Measurements from ENCODE around the gene DHRS4L2. TPM values are rescaled to one million over a fixed set of nuclear protein-coding genes. Genes with fewer than 3 reads are reported as not detected.
A peak's percentile ranks its signal among the peaks of the same experiment; 100 is the strongest.
"Not testable (repeated sequence)": the region's sequence is repeated elsewhere in the genome, so short reads cannot be mapped to it uniquely, and the experiment has no call there.

DHRS4L2 gene
- total RNA-seq, 1 donor: 8.3 TPM

DNA sequence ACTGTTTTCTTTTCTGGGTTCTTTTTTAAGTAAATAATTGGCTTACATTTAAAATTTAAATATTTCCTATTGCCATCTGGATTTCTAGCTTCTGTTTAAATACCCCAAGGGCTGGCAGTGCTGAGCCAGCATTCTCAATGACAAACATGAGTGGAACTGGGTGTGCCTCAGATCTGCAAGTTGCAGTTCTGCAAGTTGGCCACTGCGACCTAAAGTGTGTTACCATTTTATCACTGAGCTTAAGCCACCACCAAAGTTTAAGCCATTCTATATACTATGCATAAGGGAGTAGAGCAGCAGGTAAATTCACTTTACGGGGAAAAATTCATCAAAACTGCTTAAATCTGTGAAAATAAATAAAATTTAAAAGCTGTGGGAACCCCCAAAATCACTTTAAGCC lies 11.5 kb upstream of the DHRS4L2 start:
- DNase-seq (ENCODE audit: low read depth): peak; percentile 10
- H3K4me3 ChIP-seq (ENCODE audit: low read depth, low read length): not testable (repeated sequence)
- peak; percentile 31 for TF ChIP-seq CTCF (IDR thresholded peaks at IDR 0.05; ENCODE audit: insufficient read depth, low read length)

GRCh38 chr14:23981951-23982813 lies 6.5 kb upstream of the DHRS4L2 start:
- H3K4me3 ChIP-seq (ENCODE audit: low read depth, low read length); DNase-seq (ENCODE audit: low read depth): not testable (repeated sequence)

DNA sequence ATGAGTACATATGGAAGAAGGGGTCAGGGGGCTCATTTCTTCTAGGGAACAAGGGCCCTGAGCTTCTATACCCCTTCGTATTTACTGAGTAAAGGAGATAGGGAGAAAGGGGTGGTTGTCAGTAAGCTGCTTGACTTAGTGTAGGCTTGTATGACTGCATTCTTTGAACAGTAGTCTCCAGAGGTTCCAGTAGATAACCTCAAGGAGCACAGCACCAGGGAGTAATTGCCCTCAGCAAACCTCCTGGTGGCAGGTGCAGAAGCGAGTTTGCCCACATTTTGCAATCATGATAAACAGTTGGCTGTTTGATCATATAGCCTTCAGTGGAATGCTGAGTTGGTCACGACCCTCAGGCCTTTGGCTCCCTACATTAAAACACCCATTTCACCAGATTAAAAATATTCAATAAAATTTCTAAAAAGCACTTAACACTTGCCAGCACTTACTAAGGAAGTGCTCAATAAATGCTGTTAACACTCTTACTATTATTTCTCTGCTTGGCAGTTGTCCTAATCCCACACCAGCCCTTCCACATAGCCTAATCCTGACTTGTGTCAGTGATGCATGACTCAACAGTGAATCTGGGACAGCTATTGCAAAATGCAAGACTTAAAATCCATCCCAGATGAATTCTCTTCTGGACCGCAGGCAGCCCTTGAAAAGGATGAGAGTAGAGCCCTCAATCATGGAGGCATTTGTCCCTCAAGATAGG lies 3.7 kb upstream of the DHRS4L2 start:
- peak; percentile 97 for DNase-seq (ENCODE audit: low read depth)
- no peak overlapping the region for H3K4me3 ChIP-seq (ENCODE audit: low read depth, low read length)
- TF ChIP-seq CTCF (IDR thresholded peaks at IDR 0.05; ENCODE audit: insufficient read depth, low read length): peak; percentile 6

DNA sequence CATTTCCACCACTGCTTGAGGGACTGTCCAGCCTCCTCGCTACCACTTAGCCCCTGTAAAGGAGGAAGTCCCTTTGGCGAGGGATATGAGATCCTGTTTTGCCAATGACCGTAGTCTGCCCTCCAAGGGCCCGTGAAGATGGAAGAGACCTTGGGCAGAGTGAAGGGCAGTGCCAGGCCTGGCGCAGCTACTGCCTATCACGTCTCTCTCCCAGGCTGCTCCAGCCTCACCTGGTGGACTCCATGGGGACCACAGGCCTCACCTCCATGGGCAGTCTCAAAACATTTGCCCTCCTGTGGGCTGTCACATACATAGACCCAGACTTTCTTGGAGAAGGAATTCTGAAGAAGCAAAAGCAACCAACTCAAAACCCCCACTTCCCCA lies 514 bp upstream of the DHRS4L2 start:
- not testable (repeated sequence) for DNase-seq (ENCODE audit: low read depth); H3K4me3 ChIP-seq (ENCODE audit: low read depth, low read length)

DNA sequence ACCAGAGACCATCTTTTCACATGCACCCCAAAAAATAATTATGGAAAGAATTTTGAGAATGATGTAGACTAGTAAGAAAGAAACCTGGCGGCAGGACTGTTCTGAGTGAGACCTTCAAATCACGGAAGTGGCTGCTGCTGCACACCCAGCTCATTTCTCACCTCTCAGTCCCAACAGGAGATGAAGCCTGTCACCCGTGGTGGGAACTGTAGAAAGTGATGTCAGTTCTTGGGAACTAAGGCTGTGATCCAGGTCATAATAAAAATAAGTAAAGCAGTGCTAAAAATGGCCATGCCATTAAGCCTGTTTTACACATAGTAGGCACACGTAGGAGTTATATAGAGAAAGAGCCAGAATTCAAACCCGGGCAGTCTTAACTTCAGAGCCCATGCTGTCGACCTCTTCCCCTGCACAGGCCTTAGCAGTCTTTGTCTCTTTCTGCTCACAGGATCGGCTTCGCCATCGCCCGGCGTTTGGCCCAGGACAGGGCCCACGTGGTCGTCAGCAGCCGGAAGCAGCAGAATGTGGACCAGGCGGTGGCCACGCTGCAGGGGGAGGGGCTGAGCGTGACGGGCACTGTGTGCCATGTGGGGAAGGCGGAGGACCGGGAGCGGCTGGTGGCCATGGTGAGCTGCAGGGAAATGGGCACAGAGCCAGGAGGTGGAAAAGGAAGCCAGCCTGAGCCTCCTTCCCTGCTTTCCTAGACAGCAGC lies 1.2 kb downstream of the DHRS4L2 start:
- DNase-seq (ENCODE audit: low read depth): not testable (repeated sequence)

DNA sequence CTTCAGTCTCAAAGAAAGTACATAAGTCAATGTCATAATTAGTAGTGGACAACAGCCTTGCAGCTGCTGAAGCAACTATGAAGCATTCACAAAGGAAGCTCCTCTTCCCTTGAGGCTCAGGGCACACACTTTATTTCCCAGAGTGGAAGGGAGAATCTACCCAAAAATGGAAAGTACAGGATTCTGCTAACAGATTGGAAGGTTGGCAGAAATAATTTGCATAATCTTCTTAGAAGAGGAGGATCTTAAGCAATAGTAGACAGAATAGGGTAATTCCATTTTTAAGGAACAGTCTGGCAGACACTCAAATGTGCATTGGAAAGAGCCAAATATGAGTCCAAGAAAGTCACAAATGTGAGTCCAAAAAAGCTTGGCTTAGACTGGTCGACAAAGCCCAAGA lies 2.2 kb downstream of the DHRS4L2 start:
- H3K4me3 ChIP-seq (ENCODE audit: low read depth, low read length); DNase-seq (ENCODE audit: low read depth): not testable (repeated sequence)

More for the DNA sequence above, 1.2 kb downstream of the DHRS4L2 start:
- not testable (repeated sequence) for H3K4me3 ChIP-seq (ENCODE audit: low read depth, low read length)

DNA sequence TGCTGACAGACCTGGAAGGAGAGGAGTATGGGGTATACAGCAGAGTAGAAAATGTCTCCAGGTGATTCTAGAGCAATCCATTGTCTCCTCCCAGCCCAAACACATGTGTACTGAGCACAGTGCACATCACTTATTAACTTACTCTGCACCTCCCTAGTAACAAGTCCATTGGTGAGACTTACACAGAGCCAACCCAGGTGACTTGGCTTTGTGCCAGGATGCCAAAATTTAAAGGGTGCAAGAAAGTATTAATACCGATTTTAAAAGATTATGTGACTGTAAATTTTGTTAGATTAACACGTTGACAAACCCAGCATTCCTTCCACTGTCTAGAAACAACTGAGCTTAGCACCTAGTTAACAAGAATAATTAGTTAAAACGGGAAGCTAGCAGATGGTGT lies 4.3 kb downstream of the DHRS4L2 start:
- not testable (repeated sequence) for DNase-seq (ENCODE audit: low read depth); H3K4me3 ChIP-seq (ENCODE audit: low read depth, low read length)

DNA sequence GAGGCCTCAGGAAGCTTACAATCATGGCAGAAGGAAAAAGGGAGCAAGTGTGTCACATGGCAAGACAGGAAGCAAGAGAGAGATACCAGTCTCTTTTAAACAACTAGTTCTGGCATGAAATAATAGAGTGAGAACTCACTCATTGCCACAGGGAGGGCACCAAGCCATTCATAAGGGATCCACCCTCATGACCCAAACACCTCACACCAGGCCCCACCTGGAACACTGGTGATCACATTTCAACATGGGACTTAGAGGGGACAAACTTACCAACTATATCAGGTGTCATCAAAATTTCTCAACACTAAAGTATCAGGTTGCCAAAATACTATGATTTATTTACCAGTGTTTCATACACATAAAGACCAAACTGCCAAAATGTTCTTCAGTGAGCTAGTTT lies 7.3 kb downstream of the DHRS4L2 start:
- not testable (repeated sequence) for DNase-seq (ENCODE audit: low read depth); H3K4me3 ChIP-seq (ENCODE audit: low read depth, low read length)

DNA sequence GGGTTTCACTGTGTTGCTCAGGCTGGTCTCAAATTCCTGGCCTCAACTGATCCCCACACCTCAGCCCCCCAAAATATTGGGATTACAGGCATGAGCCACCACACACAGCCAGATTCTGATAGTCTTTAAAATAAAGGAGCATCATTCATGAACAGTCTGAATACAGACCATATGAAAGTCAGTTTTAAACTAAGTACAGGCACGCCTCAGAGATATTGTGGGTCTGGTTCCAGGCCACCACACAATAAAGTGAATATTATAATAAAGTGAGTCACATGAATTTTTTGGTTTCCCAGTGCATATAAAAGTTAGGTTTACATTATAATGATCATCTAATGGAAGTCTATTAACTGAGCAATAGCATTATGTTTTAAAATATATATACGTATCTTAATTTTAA lies 8.1 kb downstream of the DHRS4L2 start:
- not testable (repeated sequence) for DNase-seq (ENCODE audit: low read depth)

DNA sequence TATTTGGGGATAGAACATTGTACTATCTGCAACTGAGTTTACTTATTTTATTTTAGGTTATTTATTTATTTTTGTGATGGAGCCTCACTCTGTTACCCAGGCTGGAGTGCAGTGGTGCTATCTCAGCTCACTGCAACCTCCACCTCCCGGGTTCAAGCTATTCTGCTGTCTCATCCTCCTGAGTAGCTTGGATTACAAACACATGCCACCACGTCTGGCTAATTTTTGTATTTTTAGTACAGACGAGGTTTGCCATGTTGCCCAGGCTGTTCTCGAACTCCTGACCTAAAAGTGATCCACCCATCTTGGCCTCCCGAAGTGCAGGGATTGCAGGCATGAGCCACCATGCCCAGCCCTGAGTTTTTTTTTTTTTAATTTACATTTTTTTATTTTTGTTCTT lies 10.9 kb downstream of the DHRS4L2 start:
- not testable (repeated sequence) for H3K4me3 ChIP-seq (ENCODE audit: low read depth, low read length); DNase-seq (ENCODE audit: low read depth)

More for the DNA sequence above, 8.1 kb downstream of the DHRS4L2 start:
- not testable (repeated sequence) for H3K4me3 ChIP-seq (ENCODE audit: low read depth, low read length)

GRCh38 chr14:24001078-24001477 lies 12.3 kb downstream of the DHRS4L2 start:
- not testable (repeated sequence) for DNase-seq (ENCODE audit: low read depth); H3K4me3 ChIP-seq (ENCODE audit: low read depth, low read length)

DNA sequence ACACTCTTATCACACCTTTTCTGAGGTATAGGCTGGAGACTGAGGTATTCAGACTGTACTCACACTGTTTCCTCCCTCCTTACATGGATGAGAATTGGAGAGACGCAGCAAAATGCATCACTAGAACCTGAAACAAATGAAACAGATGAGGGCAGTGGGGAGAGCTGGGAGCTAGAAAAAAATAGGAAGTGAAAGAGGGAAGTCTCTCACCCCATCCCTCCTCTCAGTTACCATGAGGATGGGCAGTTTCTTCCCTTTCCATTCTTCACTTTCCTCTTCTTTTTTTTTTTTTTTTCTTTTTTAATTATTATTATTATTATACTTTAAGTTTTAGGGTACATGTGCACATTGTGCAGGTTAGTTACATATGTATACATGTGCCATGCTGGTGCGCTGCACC lies 12.9 kb downstream of the DHRS4L2 start:
- DNase-seq (ENCODE audit: low read depth); H3K4me3 ChIP-seq (ENCODE audit: low read depth, low read length): not testable (repeated sequence)

DNA sequence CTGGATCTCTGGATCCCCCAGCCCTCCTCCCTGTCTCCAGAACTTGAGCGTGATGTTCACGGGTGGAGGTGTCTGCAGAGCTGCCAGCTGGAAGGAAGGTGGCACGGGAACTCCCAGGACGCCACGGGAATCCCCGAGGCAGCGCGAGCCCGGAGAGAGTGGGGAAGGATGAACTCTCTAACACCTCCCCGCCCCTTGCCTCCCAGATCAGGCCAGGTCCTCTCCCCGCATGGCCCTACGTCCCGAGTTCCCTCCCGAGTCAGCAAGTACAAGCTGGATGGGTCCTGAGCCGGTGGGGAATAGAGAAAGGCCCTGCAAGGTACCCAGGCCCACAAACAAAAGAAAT lies 17.7 kb downstream of the DHRS4L2 start:
- DNase-seq (ENCODE audit: low read depth): not testable (repeated sequence)
- H3K4me3 ChIP-seq (ENCODE audit: low read depth, low read length): peak overlapping the region; percentile 41

DNA sequence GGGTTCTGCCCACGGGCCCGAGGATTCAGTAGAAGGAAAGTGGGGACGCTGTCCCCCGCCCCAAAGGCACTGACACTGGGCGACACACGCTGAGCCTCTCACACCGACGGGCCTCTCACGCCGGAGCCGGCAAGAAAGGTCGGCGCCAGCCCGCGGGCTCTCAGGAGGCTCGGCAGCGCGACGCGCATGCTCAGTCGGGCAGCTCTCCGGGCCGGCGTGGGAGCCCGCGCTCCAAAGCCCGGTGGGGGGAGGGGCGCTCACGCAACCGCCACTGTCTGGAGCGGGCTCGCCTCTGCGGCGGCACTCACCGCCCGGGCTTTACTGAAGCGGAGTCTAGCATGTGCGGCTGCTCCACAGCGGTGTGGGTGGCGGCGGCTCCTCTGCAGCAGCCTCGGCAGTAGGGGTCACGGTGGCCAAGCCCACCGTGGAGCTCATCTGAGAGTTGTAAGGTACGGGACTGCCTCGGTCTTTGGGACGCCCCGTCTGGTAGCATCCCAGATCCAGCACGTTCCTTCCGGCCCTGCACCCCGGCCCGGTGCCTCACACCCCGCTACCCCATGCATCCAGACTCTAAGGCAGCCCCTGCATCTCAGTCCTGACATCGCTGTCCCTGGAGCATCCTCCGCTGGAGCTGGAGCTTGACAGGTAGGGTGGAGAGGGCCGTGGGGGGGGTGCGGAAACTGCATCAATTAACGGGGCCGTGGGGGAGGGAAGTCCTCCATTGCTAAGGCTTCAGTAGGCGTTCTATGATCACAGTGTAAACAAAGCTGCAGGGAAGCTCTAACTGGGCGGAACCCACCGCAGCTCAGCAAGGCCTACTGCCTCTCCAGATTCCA lies 18.3 kb downstream of the DHRS4L2 start:
- not testable (repeated sequence) for DNase-seq (ENCODE audit: low read depth)
- peak overlapping the region; percentile 42 for H3K4me3 ChIP-seq (ENCODE audit: low read depth, low read length)
